PC-3 (cell line): ENCODE data around the gene RTN4RL2. TPM values are rescaled to one million over a fixed set of nuclear protein-coding genes. Genes with fewer than 3 reads are reported as not detected.
A peak's percentile ranks its signal among the peaks of the same experiment; 100 is the strongest.

Experiments used
- ATAC-seq: fragments of 200-7000 bp; cut with Tn5 transposase; 2 replicates; pipeline ENCODE4 v1.9.1; 2020; ENCODE audit warnings: mild to moderate bottlenecking, moderate library complexity
- BruUV-seq: library from RNA; stranded (reverse); fragments of 400-500 nt; replicated peaks from 2 replicates; lab custom pipeline; 2021; lab: Mats Ljungman, UMichigan
- CTCF ChIA-PET: fragments of 300-600 bp; sonication (Branson Sonifier 250); formaldehyde crosslinking; loops from one replicate; lab custom pipeline; 2022; ENCODE audit warnings: antibody characterized with exemption; lab: Charles Lee
- POLR2A ChIA-PET: fragments of 300-600 bp; sonication (Branson Sonifier 250); formaldehyde crosslinking; loops from one replicate; lab custom pipeline; 2022; ENCODE audit warnings: antibody characterized with exemption; ENCODE audit not compliant: unreplicated experiment; lab: Charles Lee
- DNase-seq: peaks from one replicate; pipeline ENCODE4 v3.0.0-alpha.2; 2015
- H2AFZ ChIP-seq: fragments of 300-600 bp; sonication (generic); 2 replicates; pipeline ENCODE4 v1.6.0; 2016; ENCODE audit warnings: antibody characterized with exemption, low read length
- H3F3A ChIP-seq: fragments of 300-600 bp; sonication (generic); one replicate; pipeline ENCODE4 v1.6.0; 2017; ENCODE audit warnings: antibody characterized with exemption, low read length, control low read depth, mild to moderate bottlenecking; ENCODE audit not compliant: unreplicated experiment
- H3K27ac ChIP-seq: fragments of 300-600 bp; sonication (generic); 2 replicates; pipeline ENCODE4 v1.5.1; 2016; ENCODE audit warnings: mild to moderate bottlenecking, low read length
- H3K27me3 ChIP-seq: fragments of 300-600 bp; sonication (generic); 2 replicates; pipeline ENCODE4 v1.6.1; 2016; ENCODE audit warnings: low read length, mixed read lengths
- H3K36me3 ChIP-seq: fragments of 300-600 bp; sonication (generic); 2 replicates; pipeline ENCODE4 v1.6.1; 2016; ENCODE audit warnings: low read depth, mixed run types, low read length, mixed read lengths
- H3K4me1 ChIP-seq: fragments of 300-600 bp; sonication (generic); 2 replicates; pipeline ENCODE4 v1.5.1; 2016; ENCODE audit warnings: low read length; ENCODE audit not compliant: insufficient read depth
- H3K4me2 ChIP-seq: fragments of 300-600 bp; sonication (generic); 2 replicates; pipeline ENCODE4 v1.6.0; 2016; ENCODE audit warnings: low read length
- H3K4me3 ChIP-seq: fragments of 300-600 bp; sonication (generic); 2 replicates; pipeline ENCODE4 v1.5.1; 2016; ENCODE audit warnings: mild to moderate bottlenecking, low read length, mixed read lengths
- H3K79me2 ChIP-seq: fragments of 300-600 bp; sonication (generic); 2 replicates; pipeline ENCODE4 v1.6.1; 2017; ENCODE audit warnings: low read length, mixed read lengths
- H3K9ac ChIP-seq: fragments of 300-600 bp; sonication (generic); 2 replicates; pipeline ENCODE4 v1.6.0; 2016; ENCODE audit warnings: mild to moderate bottlenecking, low read length
- H3K9me2 ChIP-seq: fragments of 300-600 bp; sonication (generic); replicated peaks from 2 replicates; pipeline ENCODE4 v1.6.1; 2016; ENCODE audit warnings: mixed run types, low read length, mixed read lengths
- H3K9me3 ChIP-seq: fragments of 300-600 bp; sonication (generic); 2 replicates; pipeline ENCODE4 v1.6.1; 2016; ENCODE audit warnings: low read length, mixed read lengths
- H4K20me1 ChIP-seq: fragments of 300-600 bp; sonication (generic); 2 replicates; pipeline ENCODE4 v1.6.1; 2016; ENCODE audit warnings: low read length, mixed read lengths
- CTCF ChIP-seq: fragments of 300-600 bp; sonication (generic); conservative IDR thresholded peaks from 2 replicates; pipeline ENCODE4 v1.5.1; 2017; ENCODE audit warnings: antibody characterized with exemption, low read depth, mild to moderate bottlenecking, low read length
- EZH2 ChIP-seq: fragments of 300-600 bp; sonication (generic); IDR thresholded peaks from one replicate; pipeline ENCODE4 v1.6.1; 2017; ENCODE audit warnings: antibody characterized with exemption, mild to moderate bottlenecking, low read length; ENCODE audit not compliant: unreplicated experiment
- EZH2phosphoT487 ChIP-seq: fragments of 300-600 bp; sonication (generic); IDR thresholded peaks from 2 replicates; pipeline ENCODE4 v1.6.1; 2018; ENCODE audit warnings: mild to moderate bottlenecking, antibody characterized with exemption, low read length, borderline replicate concordance
- intact Hi-C: fragments of 100-400 bp; cut with micrococcal nuclease; formaldehyde crosslinking; loops from 2 replicates; pipeline ENCODE4 v1.9.0; 2023
- total RNA-seq: library from RNA; depleted of rRNA; stranded (reverse); fragments of >200 nt; gene quantifications from 2 replicates; pipeline ENCODE4 v1.2.3, GENCODE V29; 2014

RTN4RL2 gene
- total RNA-seq, 1 experiment from 2014 or later = 3.5 TPM

- Histone ChIP-seq H3K4me3 (peak overlapping the region; percentile 62), H3K27ac (peak overlapping the region; percentile 92), H3K4me1 (peaks cover 43% of the 10 kb centered on the region), H3K27me3 (no peaks in the 10 kb centered on the region), H3K9ac (peak overlapping the region; percentile 84), H3K4me2 (peak overlapping the region; percentile 71), H3F3A (no peaks in the 10 kb centered on the region), H3K79me2 (peaks cover 15% of the 10 kb centered on the region), H3K36me3 (no peaks in the 10 kb centered on the region), H3K9me3 (no peaks in the 10 kb centered on the region), H2AFZ (peak overlapping the region; percentile 52), H3K9me2 (no peaks in the 10 kb centered on the region), H4K20me1 (no peaks in the 10 kb centered on the region)
- POLR2A ChIA-PET = no interaction called here
- no TSS peak for BruUV-seq
- DNase-seq = peak; percentile 4
- TF ChIP-seq CTCF (no peak), EZH2phosphoT487 (no peak), EZH2 (no peak)
- intact Hi-C loops = no loop called here
- no peak; the same call in 1 of the 2 replicates for ATAC-seq
- CTCF ChIA-PET = no interaction called here
Observed at GRCh38 chr11:57426439-57426928, 33.8 kb upstream of the RTN4RL2 start.

GRCh38 chr11:57426929-57427726, 33.2 kb upstream of the RTN4RL2 start, which contains the start of gene SLC43A3:
Gene SLC43A3, minus strand, starts transcription at chr11:57427121. Its CDS starts 949 bp downstream, at chr11:57426172.
- H3K9me2 ChIP-seq = no peaks in the 10 kb centered on the region
- POLR2A ChIA-PET = interaction anchor here (0.9 kb wide), 1 partner anchor 14 kb away, joined by 10 read pairs; no protein-coding TSS in a partner anchor
- peak within 1 kb of the TSS; percentile 71 for H3K4me2 ChIP-seq
- no peak for TF ChIP-seq EZH2phosphoT487
- TF ChIP-seq EZH2 = no peak
- no peak for TF ChIP-seq CTCF
- CTCF ChIA-PET = interaction anchor here (0.5 kb wide), 1 partner anchor 52 kb away, joined by 6 read pairs; no protein-coding TSS in a partner anchor
- peak; percentile 73 for ATAC-seq
- intact Hi-C loops = loop anchor here (1.0 kb wide), 1 partner anchor 14 kb away; no protein-coding TSS in a partner anchor
- no peaks in the 10 kb centered on the region for H4K20me1 ChIP-seq
- no peaks in the 10 kb centered on the region for H3F3A ChIP-seq
- H3K4me1 ChIP-seq = peaks cover 45% of the 10 kb centered on the region
- no peaks in the 10 kb centered on the region for H3K9me3 ChIP-seq
- H3K79me2 ChIP-seq = peaks cover 15% of the 10 kb centered on the region
- H3K4me3 ChIP-seq = peak within 1 kb of the TSS; percentile 62
- H3K27ac ChIP-seq = peak within 1 kb of the TSS; percentile 92
- peak within 1 kb of the TSS; percentile 84 for H3K9ac ChIP-seq
- DNase-seq = peak; percentile 88
- BruUV-seq = TSS peak; percentile 85
- H3K27me3 ChIP-seq = no peaks in the 10 kb centered on the region
- H2AFZ ChIP-seq = peak within 1 kb of the TSS; percentile 52
- no peaks in the 10 kb centered on the region for H3K36me3 ChIP-seq
